Keratinocyte (primary cell): ENCODE data around the gene PRKCH.

Experiments
- EZH2 ChIP-seq: IDR thresholded peaks from one replicate; pipeline ENCODE4 v1.6.1; 2012; ENCODE audit warnings: inconsistent platforms, mild to moderate bottlenecking, low read length, moderate library complexity
- TF ChIP-seq, protein P1 (sequence below), 3 experiments: IDR thresholded peaks in 1 of 3; conservative IDR thresholded peaks in 1 of 3; optimal IDR thresholded peaks in 1 of 3; 2 replicates in 2 of 3; 3 replicates in 1 of 3; pipeline versions ENCODE3 to v1.5.1; 2011; ENCODE audit warnings: low read length in 3 of 3, mild to moderate bottlenecking in 3 of 3, moderate library complexity in 2 of 3, control low read depth in 1 of 3, inconsistent platforms in 1 of 3; ENCODE audit not compliant: insufficient read depth in 2 of 3; ENCODE audit errors: extremely low read depth in 1 of 3

- TF ChIP-seq, protein P1, sequence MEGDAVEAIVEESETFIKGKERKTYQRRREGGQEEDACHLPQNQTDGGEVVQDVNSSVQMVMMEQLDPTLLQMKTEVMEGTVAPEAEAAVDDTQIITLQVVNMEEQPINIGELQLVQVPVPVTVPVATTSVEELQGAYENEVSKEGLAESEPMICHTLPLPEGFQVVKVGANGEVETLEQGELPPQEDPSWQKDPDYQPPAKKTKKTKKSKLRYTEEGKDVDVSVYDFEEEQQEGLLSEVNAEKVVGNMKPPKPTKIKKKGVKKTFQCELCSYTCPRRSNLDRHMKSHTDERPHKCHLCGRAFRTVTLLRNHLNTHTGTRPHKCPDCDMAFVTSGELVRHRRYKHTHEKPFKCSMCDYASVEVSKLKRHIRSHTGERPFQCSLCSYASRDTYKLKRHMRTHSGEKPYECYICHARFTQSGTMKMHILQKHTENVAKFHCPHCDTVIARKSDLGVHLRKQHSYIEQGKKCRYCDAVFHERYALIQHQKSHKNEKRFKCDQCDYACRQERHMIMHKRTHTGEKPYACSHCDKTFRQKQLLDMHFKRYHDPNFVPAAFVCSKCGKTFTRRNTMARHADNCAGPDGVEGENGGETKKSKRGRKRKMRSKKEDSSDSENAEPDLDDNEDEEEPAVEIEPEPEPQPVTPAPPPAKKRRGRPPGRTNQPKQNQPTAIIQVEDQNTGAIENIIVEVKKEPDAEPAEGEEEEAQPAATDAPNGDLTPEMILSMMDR (optimal IDR thresholded peaks at IDR 0.05 in 1 of 3, IDR thresholded peaks at IDR 0.05 in 1 of 3, conservative IDR thresholded peaks at IDR 0.05 in 1 of 3; ENCODE audit: extremely low read depth in 1 of 3, insufficient read depth in 2 of 3, low read length in 3 of 3), result no peak
- TF ChIP-seq EZH2, result no peak
These were observed 32.7 kb upstream of the PRKCH start for GRCh38 chr14:61288720-61289119.
